Skeletal muscle satellite cell (primary cell): ENCODE measurements around the gene PLXNB2.

Experiments
- H3K27me3 ChIP-seq: 2 replicates; pipeline ENCODE4 v1.7.0; 2013; ENCODE audit warnings: low read length; ENCODE audit not compliant: control insufficient read depth, insufficient read depth
- H3K36me3 ChIP-seq: 2 replicates; pipeline ENCODE4 v1.7.0; 2013; ENCODE audit warnings: mild to moderate bottlenecking, control low read depth, low read length; ENCODE audit not compliant: insufficient read depth
- H3K4me1 ChIP-seq: 2 replicates; pipeline ENCODE4 v1.7.0; 2013; ENCODE audit warnings: low read length; ENCODE audit not compliant: control insufficient read depth, insufficient read depth
- H3K4me2 ChIP-seq: 2 replicates; pipeline ENCODE4 v1.7.0; 2013; ENCODE audit warnings: mild to moderate bottlenecking, low read length
- H3K4me3 ChIP-seq: 2 replicates; pipeline ENCODE4 v1.7.0; 2013; ENCODE audit warnings: low read length
- H3K9ac ChIP-seq: 2 replicates; pipeline ENCODE4 v1.7.0; 2013; ENCODE audit warnings: mild to moderate bottlenecking, low read depth, low read length, moderate library complexity
- H3K9me3 ChIP-seq: replicated peaks from 2 replicates; pipeline ENCODE4 v1.7.0; 2013; ENCODE audit warnings: mild to moderate bottlenecking, control low read depth, low read length

Gene PLXNB2

GRCh38 chr22:50236731-50237409, 70.6 kb downstream of the PLXNB2 start:
- Histone ChIP-seq H3K36me3 (peaks cover 10% of the 10 kb centered on the region), H3K9ac (no peak overlapping the region)

GRCh38 chr22:50233223-50233622, 74.2 kb downstream of the PLXNB2 start:
- no peaks in the 10 kb centered on the region for H3K9me3 ChIP-seq
- H3K9ac ChIP-seq = no peak overlapping the region
- no peaks in the 10 kb centered on the region for H3K27me3 ChIP-seq
- H3K4me2 ChIP-seq = no peak overlapping the region
- no peaks in the 10 kb centered on the region for H3K4me1 ChIP-seq
- no peak overlapping the region for H3K4me3 ChIP-seq
- peaks cover 6% of the 10 kb centered on the region for H3K36me3 ChIP-seq

More at GRCh38 chr22:50236731-50237409, 70.6 kb downstream of the PLXNB2 start:
- Histone ChIP-seq H3K4me2 (no peak overlapping the region), H3K27me3 (no peaks in the 10 kb centered on the region), H3K4me3 (no peak overlapping the region), H3K9me3 (no peaks in the 10 kb centered on the region), H3K4me1 (peaks cover 7% of the 10 kb centered on the region)

GRCh38 chr22:50232481-50233151, 74.8 kb downstream of the PLXNB2 start:
- no peak overlapping the region for H3K9ac ChIP-seq
- no peaks in the 10 kb centered on the region for H3K4me1 ChIP-seq
- H3K4me3 ChIP-seq = no peak overlapping the region
- H3K9me3 ChIP-seq = no peaks in the 10 kb centered on the region
- no peaks in the 10 kb centered on the region for H3K27me3 ChIP-seq
- peaks cover 9% of the 10 kb centered on the region for H3K36me3 ChIP-seq
- H3K4me2 ChIP-seq = no peak overlapping the region

DNA sequence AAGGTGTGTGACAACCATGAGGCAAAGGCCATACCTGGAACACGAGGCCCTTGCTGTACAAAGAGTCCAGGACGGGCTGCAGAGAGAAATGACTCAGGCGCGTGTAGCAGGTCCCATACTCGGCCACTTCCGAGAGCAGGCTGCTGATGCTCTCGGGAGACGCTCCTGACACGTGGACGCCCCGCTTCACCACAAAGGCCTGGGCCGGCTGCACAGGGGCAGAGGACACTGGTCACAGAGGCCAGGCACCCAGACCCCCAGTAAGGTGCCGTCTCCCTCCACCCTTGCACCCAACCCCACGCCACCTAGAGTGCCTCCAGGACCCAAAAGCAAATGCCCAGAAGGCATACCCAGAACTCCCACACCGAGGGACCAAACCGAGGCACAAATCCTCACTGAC, 78.1 kb downstream of the PLXNB2 start:
- H3K36me3 ChIP-seq = peaks cover 29% of the 10 kb centered on the region
- no peaks in the 10 kb centered on the region for H3K27me3 ChIP-seq
- H3K9me3 ChIP-seq = no peaks in the 10 kb centered on the region
- no peaks in the 10 kb centered on the region for H3K4me1 ChIP-seq
- H3K4me2 ChIP-seq = no peak overlapping the region
- no peak overlapping the region for H3K9ac ChIP-seq
- H3K4me3 ChIP-seq = no peak overlapping the region

- no peak overlapping the region for H3K4me2 ChIP-seq
- peaks cover 37% of the 10 kb centered on the region for H3K36me3 ChIP-seq
- no peaks in the 10 kb centered on the region for H3K4me1 ChIP-seq
- H3K9me3 ChIP-seq = no peaks in the 10 kb centered on the region
- no peak overlapping the region for H3K4me3 ChIP-seq
- no peaks in the 10 kb centered on the region for H3K27me3 ChIP-seq
- no peak overlapping the region for H3K9ac ChIP-seq
Measured at GRCh38 chr22:50228366-50228765, 79.1 kb downstream of the PLXNB2 start.

- Histone ChIP-seq H3K4me1 (no peaks in the 10 kb centered on the region), H3K4me2 (no peak overlapping the region), H3K9ac (no peak overlapping the region), H3K27me3 (no peaks in the 10 kb centered on the region), H3K4me3 (no peak overlapping the region), H3K9me3 (no peaks in the 10 kb centered on the region), H3K36me3 (peaks cover 42% of the 10 kb centered on the region)
Measured at GRCh38 chr22:50227579-50228215, 79.7 kb downstream of the PLXNB2 start.

GRCh38 chr22:50226875-50227165, 80.6 kb downstream of the PLXNB2 start:
- H3K9me3 ChIP-seq = no peaks in the 10 kb centered on the region
- peaks cover 46% of the 10 kb centered on the region for H3K36me3 ChIP-seq
- H3K27me3 ChIP-seq = no peaks in the 10 kb centered on the region
- H3K4me1 ChIP-seq = no peaks in the 10 kb centered on the region
- no peak overlapping the region for H3K4me3 ChIP-seq
- H3K4me2 ChIP-seq = no peak overlapping the region
- H3K9ac ChIP-seq = no peak overlapping the region

- Histone ChIP-seq H3K9ac (no peak overlapping the region), H3K36me3 (peaks cover 50% of the 10 kb centered on the region), H3K4me2 (no peak overlapping the region), H3K4me3 (no peak overlapping the region), H3K27me3 (no peaks in the 10 kb centered on the region), H3K4me1 (no peaks in the 10 kb centered on the region), H3K9me3 (no peaks in the 10 kb centered on the region)
Measured at GRCh38 chr22:50226063-50226874, 81.2 kb downstream of the PLXNB2 start.

- no peak overlapping the region for H3K4me2 ChIP-seq
- no peak overlapping the region for H3K4me3 ChIP-seq
- H3K36me3 ChIP-seq = peaks cover 59% of the 10 kb centered on the region
- no peaks in the 10 kb centered on the region for H3K4me1 ChIP-seq
- H3K9ac ChIP-seq = no peak overlapping the region
- no peaks in the 10 kb centered on the region for H3K27me3 ChIP-seq
- H3K9me3 ChIP-seq = no peaks in the 10 kb centered on the region
Measured at GRCh38 chr22:50225200-50225969, 82.1 kb downstream of the PLXNB2 start.
